ENCODE measurements around the gene ATP10D. TPM values are rescaled to one million over a fixed set of nuclear protein-coding genes. Genes with fewer than 3 reads are reported as not detected.

The ATP10D gene
- polyA plus RNA-seq, 1 of the 3 experiments (the other 2 are of a cell fraction): 7.9 TPM

DNA sequence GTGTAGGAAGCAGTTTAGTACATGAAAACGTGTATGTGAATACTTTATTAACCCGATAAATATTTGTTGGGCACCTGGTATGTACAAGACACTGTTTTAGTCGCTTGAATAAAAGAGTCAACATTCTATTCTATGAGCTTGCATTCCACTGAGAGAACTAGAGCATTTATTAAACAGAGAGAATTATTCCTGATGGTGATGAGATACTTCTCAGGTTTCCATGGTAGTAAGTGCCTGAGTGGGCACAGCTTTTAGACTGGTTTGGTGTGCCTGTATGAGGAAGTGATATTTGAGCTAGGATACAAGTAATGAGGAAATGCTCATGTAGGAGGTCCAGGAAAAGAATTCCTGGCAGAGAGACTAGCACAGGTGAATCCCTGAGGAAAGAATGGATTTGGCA, 94.2 kb downstream of the ATP10D start (continued):
- TF ChIP-seq RCOR1 (IDR thresholded peaks at IDR 0.05; ENCODE audit: low read length) (no peak), JUND (IDR thresholded peaks at IDR 0.05) (no peak), NRF1 (IDR thresholded peaks at IDR 0.05; ENCODE audit: low read depth, low read length) (no peak), PBX3 (IDR thresholded peaks at IDR 0.05) (no peak)

DNA sequence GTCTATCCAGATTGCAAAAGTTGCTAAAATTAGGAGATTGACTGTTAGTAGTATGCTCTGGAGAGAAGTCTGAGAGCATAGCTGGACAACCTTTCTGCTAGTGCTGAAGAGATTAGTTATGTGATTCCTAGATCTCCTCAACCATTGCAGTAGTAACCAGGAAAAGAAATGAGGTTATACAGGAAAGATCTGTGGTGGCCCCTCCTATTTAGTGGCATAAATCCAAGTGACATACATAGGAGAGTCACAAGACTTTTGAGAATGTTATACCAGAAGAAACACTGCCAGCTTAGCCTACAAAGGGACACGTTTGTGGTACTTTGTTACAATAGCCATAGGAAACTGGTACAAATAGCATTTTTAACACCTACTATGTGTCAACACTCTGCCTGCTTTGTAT, 105.2 kb downstream of the ATP10D start:
- Histone ChIP-seq H3K9ac (no peak overlapping the region), H3K36me3 (replicated peaks in 1 of 2; ENCODE audit: control insufficient read depth in 1 of 2, insufficient read depth in 2 of 2, low read length in 1 of 2) (peaks cover 55 to 79% of the 10 kb centered on the region in 2 experiments), H2AFZ (ENCODE audit: low read depth) (no peak overlapping the region), H3F3A (replicated peaks; ENCODE audit: insufficient read depth) (no peaks in the 10 kb centered on the region), H3K4me1 (ENCODE audit: control insufficient read depth in 1 of 2, insufficient read depth in 2 of 2, low read depth in 1 of 2, low read length in 1 of 2) (no peaks in the 10 kb centered on the region), H3K4me2 (no peak overlapping the region), H3K27ac (ENCODE audit: low read depth in 2 of 2, low read length in 1 of 2) (no peak overlapping the region), H3K27me3 (ENCODE audit: insufficient read depth) (no peaks in the 10 kb centered on the region), H3K9me3 (0 out of 2 replicates have a peak, but pooled peaks cover 9% of the 10 kb centered on the region), H3K4me3 (ENCODE audit: low read depth in 2 of 2, low read length in 1 of 2) (no peak overlapping the region), H3K9me2 (no peaks in the 10 kb centered on the region), H3K79me2 (ENCODE audit: insufficient read depth) (no peaks in the 10 kb centered on the region), H4K20me1 (ENCODE audit: insufficient read depth) (no peaks in the 10 kb centered on the region)
- CTCF ChIA-PET: no interaction called here
- DNase-seq: no peak
- POLR2A ChIA-PET: no interaction called here
- 88% methylated on average over 1 of the region's 1 CpG for WGBS (ENCODE audit: low lambda C conversion rate)
- TF ChIP-seq FOSL2 (IDR thresholded peaks at IDR 0.05; ENCODE audit: borderline replicate concordance, low read depth) (no peak), PBX3 (IDR thresholded peaks at IDR 0.05) (no peak), REST (IDR thresholded peaks at IDR 0.05; ENCODE audit: low read depth, low read length) (no peak), GATA2 (CRISPR knock-in tag; IDR thresholded peaks at IDR 0.05) (no peak), SMC3 (IDR thresholded peaks at IDR 0.05; ENCODE audit: low read depth, low read length) (no peak), GABPA (IDR thresholded peaks at IDR 0.05; ENCODE audit: low read depth) (no peak), EP300 (IDR thresholded peaks at IDR 0.05; ENCODE audit: borderline replicate concordance in 1 of 2, low read depth in 1 of 2, low read length in 1 of 2) (no peak), ELF1 (IDR thresholded peaks at IDR 0.05) (no peak), POLR2AphosphoS5 (IDR thresholded peaks at IDR 0.05; ENCODE audit: low read depth, low read length) (no peak), NRF1 (IDR thresholded peaks at IDR 0.05; ENCODE audit: low read depth, low read length) (no peak), SIN3A (IDR thresholded peaks at IDR 0.05; ENCODE audit: borderline replicate concordance, low read depth, low read length) (no peak), MXI1 (IDR thresholded peaks at IDR 0.05; ENCODE audit: low read depth, low read length) (no peak), JUND (IDR thresholded peaks at IDR 0.05) (no peak), RCOR1 (IDR thresholded peaks at IDR 0.05; ENCODE audit: low read length) (no peak), RAD21 (IDR thresholded peaks at IDR 0.05; ENCODE audit: low read length) (no peak), RFX5 (IDR thresholded peaks at IDR 0.05; ENCODE audit: low read length) (no peak), YY1 (IDR thresholded peaks at IDR 0.05; ENCODE audit: low read depth) (no peak), TEAD4 (IDR thresholded peaks at IDR 0.05; ENCODE audit: borderline replicate concordance, insufficient read depth) (no peak), USF2 (IDR thresholded peaks at IDR 0.05; ENCODE audit: borderline replicate concordance, low read depth, low read length) (no peak)
- TF ChIP-seq, protein P1, sequence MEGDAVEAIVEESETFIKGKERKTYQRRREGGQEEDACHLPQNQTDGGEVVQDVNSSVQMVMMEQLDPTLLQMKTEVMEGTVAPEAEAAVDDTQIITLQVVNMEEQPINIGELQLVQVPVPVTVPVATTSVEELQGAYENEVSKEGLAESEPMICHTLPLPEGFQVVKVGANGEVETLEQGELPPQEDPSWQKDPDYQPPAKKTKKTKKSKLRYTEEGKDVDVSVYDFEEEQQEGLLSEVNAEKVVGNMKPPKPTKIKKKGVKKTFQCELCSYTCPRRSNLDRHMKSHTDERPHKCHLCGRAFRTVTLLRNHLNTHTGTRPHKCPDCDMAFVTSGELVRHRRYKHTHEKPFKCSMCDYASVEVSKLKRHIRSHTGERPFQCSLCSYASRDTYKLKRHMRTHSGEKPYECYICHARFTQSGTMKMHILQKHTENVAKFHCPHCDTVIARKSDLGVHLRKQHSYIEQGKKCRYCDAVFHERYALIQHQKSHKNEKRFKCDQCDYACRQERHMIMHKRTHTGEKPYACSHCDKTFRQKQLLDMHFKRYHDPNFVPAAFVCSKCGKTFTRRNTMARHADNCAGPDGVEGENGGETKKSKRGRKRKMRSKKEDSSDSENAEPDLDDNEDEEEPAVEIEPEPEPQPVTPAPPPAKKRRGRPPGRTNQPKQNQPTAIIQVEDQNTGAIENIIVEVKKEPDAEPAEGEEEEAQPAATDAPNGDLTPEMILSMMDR (IDR thresholded peaks at IDR 0.05): no peak
